GM21526 (cell line): ENCODE data around the gene HIVEP1.
"Not testable (repeated sequence)": the region's sequence is repeated elsewhere in the genome, so short reads cannot be mapped to it uniquely, and the experiment has no call there.

Source experiments
- ATAC-seq: cut with Tn5 transposase; IDR thresholded peaks from one replicate; pipeline ENCODE4 v1.9.1; 2021; ENCODE audit warnings: moderate library complexity; ENCODE audit not compliant: unreplicated experiment, low FRiP score

The HIVEP1 gene

DNA sequence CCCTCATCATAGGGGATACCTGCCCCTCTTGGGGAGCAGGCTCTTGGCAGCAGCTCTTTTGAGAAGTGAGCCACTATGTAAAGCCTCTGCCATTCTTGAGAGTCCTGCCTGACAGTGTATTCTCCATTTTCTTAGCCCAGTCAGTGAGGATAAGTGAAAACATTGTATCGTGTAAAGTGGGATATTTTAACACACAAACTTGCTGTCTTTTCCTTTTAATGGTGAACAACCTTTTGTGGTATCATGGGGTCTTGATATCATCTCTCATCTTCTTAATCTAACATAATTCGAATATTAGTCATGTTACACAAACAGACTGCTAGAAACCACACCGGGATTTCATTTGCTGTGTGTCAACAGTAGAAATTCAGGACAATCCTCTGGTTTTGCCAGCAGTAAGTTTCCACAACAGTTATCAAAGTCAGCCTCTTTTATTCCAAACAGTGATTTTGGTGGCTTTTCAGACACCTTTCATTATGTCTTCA is 136.2 kb downstream of the HIVEP1 start:
- no peak for ATAC-seq

- no peak for ATAC-seq
Measured at GRCh38 chr6:12148841-12149240, 136.7 kb downstream of the HIVEP1 start.

- no peak for ATAC-seq
Measured at GRCh38 chr6:12149944-12150510, 137.9 kb downstream of the HIVEP1 start.

GRCh38 chr6:12150812-12151432 is 138.8 kb downstream of the HIVEP1 start:
- no peak for ATAC-seq

GRCh38 chr6:12151433-12151820 is 139.3 kb downstream of the HIVEP1 start:
- ATAC-seq = no peak

- ATAC-seq = no peak
Measured at GRCh38 chr6:12152023-12152970, 140.2 kb downstream of the HIVEP1 start.

DNA sequence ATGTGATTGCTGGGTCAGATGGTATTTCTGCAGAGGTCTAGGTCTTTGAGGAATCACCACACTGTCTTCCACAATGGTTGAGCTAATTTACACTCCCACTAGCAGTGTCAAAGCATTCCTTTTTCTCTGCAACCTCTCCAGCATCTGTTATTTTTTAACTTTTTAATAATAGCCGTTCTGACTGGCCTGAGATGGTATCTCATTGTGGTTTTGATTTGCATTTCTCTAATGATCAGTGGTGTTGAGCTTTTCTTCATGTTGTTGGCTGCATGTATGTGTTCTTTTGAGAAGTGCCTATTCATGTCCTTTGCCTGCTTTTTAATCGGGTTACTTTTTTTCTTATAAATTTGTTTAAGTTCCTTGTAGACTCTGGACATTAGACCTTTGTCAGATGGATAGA is 143.7 kb downstream of the HIVEP1 start:
- not testable (repeated sequence) for ATAC-seq

- ATAC-seq = no peak
Measured at GRCh38 chr6:12158686-12159415, 146.7 kb downstream of the HIVEP1 start.

- no peak for ATAC-seq
Measured at GRCh38 chr6:12160326-12160725, 148.2 kb downstream of the HIVEP1 start.

DNA sequence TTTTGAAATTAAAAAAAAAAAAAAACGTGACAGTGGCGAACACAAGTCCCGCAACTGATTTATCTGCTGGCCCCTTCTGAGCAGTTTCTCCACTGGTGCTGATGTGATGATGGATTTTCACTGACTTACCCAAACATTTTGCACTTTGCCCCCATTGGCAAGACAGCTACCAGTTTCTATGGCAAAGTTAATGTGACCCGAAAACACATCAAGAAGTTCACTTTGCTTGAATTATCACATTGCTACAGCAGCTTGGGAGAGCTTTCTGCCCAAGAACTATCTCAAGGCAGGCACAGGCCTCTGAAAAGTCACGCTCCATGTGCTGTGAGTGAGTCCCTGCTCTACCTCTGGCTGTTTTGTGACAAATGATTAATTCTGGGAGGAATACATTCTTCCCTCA is 150.1 kb downstream of the HIVEP1 start:
- no peak for ATAC-seq

GRCh38 chr6:12163149-12163548 is 151.0 kb downstream of the HIVEP1 start:
- ATAC-seq = no peak

- no peak for ATAC-seq
Measured at GRCh38 chr6:12163744-12164507, 151.8 kb downstream of the HIVEP1 start.

- ATAC-seq = no peak
Measured at GRCh38 chr6:12164508-12164770, 152.3 kb downstream of the HIVEP1 start.

- no peak for ATAC-seq
Measured at GRCh38 chr6:12165297-12165696, 153.2 kb downstream of the HIVEP1 start.

DNA sequence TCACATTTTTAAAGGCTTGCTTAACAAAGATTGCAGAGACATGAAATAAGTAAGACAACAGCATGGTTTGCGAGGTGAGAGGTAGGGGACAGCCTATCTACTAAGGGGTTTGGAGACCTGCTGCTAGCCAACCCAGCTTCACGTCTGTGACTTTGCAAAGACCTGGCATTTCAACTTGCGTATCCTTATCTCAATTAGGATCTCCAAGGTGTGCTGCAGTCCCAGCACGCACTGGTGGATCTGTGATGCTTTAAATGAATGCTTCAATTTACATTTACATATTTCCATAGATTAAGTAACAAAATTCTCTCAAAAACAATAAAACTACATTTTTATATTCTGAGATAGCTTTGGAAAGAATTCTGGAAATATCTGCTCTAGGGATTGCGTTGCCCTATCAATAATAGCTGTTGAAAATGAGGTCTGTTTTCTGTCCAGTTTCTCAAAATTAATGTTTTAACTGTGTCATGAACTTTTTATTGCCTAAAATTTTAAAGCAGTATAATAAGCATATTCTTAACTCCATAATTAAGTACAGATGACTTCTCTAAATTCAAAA is 153.7 kb downstream of the HIVEP1 start:
- no peak for ATAC-seq

GRCh38 chr6:12169377-12169776 is 157.3 kb downstream of the HIVEP1 start:
- no peak for ATAC-seq

GRCh38 chr6:12170351-12171092 is 158.4 kb downstream of the HIVEP1 start:
- ATAC-seq = no peak

- no peak for ATAC-seq
Measured at GRCh38 chr6:12171717-12172116, 159.6 kb downstream of the HIVEP1 start.

- ATAC-seq = no peak
Measured at GRCh38 chr6:12172572-12172971, 160.5 kb downstream of the HIVEP1 start.
